HG03442 (cell line): ENCODE results near the gene IGFBP7.

Source experiments
- ATAC-seq: cut with Tn5 transposase; IDR thresholded peaks from one replicate; pipeline ENCODE4 v1.9.1; 2021; ENCODE audit warnings: mild to moderate bottlenecking, moderate library complexity; ENCODE audit not compliant: unreplicated experiment

The IGFBP7 gene

GRCh38 chr4:57109847-57110639 lies at the start of gene IGFBP7:
IGFBP7 (minus strand) TSS chr4:57110385; CDS start chr4:57110351, 34 bp downstream.
- ATAC-seq = peak; percentile 33

GRCh38 chr4:57159866-57160265 lies 49.7 kb upstream of the IGFBP7 start:
- no peak for ATAC-seq

GRCh38 chr4:57158762-57159161 lies 48.6 kb upstream of the IGFBP7 start:
- ATAC-seq = no peak

- ATAC-seq = no peak
Measured at GRCh38 chr4:57158221-57158620, 48.0 kb upstream of the IGFBP7 start.

GRCh38 chr4:57157596-57158137 lies 47.5 kb upstream of the IGFBP7 start:
- ATAC-seq = no peak

DNA sequence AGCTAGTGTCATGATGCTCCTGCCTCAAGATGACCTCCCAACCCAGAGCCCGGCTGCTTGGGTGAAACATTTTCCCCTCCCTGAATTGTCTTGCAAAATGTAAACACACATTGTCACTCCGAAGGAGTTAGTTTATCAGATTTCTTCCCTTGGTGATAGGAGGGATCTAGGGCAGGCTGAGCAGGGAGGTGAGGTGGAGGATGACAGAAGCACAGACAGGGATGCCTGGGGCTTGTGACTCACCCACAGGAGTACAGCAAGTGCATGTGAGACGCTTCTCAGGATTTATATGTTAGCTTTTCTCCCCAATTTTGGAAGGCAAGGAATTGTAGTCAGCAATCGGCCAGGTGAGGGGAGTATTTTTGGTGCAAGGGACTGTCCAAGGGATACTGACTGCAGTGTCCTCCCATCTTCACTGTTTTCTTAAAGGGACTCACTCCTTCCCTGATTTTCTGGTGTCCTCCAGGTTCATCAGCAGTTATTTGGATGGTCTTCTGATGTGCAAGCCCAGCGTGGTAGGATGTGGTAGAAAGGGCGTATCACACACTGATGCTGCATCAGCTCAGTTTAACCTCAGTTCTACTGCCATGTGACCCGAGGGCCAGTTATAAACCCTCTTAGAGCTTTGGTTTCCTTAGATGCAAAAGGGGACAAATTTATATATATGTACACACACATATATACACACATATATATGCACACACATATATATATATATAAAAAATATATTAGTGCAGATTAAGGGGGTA lies 46.2 kb upstream of the IGFBP7 start:
- ATAC-seq = no peak

- no peak for ATAC-seq
Measured at GRCh38 chr4:57154926-57155325, 44.7 kb upstream of the IGFBP7 start.

- ATAC-seq = no peak
Measured at GRCh38 chr4:57154191-57154590, 44.0 kb upstream of the IGFBP7 start.

DNA sequence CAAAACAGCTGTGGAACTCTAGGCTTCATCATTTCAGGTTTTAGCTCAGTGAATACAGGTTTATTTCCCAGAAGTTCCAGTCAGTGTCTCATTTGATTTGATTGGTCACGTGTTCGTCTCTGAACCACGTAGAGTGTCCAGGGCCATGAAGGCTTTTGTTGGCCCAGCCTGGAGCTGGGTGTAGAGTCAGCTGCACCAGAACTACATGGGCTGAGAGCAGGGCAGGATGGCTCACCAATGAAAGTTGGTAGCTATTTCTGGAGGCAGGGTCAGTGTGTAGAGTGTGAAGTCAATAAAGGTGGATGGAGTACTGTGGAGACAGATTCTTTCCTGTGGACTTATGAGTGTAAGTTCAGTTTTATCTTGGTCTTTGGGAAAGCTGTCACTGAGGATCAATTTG lies 43.0 kb upstream of the IGFBP7 start:
- no peak for ATAC-seq

- no peak for ATAC-seq
Measured at GRCh38 chr4:57151481-57151880, 41.3 kb upstream of the IGFBP7 start.

- no peak for ATAC-seq
Measured at GRCh38 chr4:57149833-57150232, 39.6 kb upstream of the IGFBP7 start.

- ATAC-seq = no peak
Measured at GRCh38 chr4:57148831-57149505, 38.8 kb upstream of the IGFBP7 start.

- ATAC-seq = no peak
Measured at GRCh38 chr4:57148177-57148576, 38.0 kb upstream of the IGFBP7 start.

DNA sequence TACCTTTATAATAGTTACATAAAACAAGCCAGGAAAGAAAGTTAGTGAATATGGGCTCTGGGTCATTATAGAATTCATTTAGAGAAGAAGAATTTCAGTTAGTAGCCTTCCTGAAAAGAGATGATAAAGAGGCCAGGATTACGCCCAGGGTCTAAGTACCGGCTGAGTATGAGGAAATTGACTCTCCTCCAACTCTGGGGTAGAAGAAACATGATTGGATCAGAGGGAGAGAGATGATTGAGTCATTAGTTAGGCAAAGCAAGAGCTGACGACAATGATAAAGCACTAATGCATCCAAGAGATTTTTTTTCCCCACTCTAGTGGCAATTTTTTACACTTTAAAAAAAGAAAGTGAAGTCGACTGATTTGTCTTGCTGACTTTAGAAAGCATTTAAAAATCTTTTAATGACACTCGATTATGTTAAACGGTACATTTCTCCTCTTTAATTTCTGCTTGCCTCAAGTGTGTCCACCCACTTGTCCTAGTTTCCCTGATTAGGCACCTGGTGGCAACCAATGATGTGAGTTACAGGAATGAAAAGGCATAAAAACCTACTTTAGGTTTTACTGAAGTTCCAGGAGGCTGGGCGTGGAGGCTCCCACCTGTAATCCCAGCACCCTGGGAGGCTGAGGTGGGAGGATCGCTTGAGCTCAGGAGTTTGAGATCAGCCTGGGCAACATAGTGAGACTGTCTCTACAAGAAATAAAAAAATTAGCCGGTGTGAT lies 37.3 kb upstream of the IGFBP7 start:
- no peak for ATAC-seq

DNA sequence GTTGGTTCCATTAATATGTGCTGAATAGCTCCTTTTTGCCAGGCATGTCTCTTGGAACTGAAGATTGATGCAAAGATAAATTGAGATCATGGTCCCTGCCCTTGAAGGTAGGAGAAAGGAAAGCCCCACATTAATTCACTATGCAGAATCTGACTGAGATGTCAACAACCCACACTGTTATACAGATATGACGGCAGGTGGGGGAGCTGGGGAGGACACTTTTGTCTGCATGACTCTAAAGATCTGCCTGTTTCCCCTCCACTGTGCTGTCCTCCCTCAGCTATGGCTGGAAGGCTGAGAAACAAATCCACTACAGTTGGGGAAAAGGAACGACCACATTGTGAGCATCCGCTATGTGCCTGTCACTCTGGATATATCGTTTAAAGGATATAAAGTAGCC lies 36.3 kb upstream of the IGFBP7 start:
- ATAC-seq = no peak

DNA sequence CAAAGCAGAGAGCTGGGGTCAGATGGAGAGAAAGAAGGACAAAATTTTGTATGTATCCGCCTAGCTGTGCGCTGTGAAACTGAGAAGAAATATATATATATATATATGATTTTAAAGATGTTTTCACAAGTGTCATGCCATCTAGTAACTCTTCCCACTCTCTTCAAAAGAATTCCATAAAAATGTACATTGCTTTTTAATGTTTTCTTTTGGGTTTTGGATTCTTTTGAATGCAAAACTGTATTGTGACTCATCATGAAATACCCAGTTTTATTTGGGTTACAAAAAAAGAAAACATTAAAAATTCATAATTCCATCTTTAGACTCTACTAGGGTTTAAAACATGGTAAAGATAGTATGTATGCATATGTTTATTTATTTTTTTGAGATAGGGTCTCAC lies 34.3 kb upstream of the IGFBP7 start:
- ATAC-seq = no peak

GRCh38 chr4:57139783-57140182 lies 29.6 kb upstream of the IGFBP7 start:
- no peak for ATAC-seq

DNA sequence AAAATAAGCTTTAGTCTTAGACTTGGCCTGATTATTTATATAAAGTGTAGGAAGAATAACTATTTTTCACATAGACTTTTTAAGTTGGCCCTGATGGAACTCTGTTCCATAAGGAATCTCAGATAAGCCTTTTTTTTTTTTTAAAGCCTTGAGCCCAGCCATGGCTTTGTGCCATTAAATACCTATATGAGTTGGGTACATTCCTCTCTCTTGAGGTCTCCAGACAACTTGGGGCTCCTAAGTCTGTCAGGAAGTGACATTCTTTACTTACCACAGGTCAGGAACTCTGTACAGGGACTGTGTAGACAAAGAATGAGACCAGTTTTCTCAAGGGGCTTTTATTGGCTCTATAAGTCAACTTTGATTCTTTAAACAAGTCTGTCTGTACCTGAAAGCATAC lies 27.1 kb upstream of the IGFBP7 start:
- no peak for ATAC-seq

- ATAC-seq = no peak
Measured at GRCh38 chr4:57136281-57136680, 26.1 kb upstream of the IGFBP7 start.

GRCh38 chr4:57132743-57133137 lies 22.6 kb upstream of the IGFBP7 start:
- ATAC-seq = no peak
